Bronchial epithelial cell (primary cell): ENCODE measurements around the gene TCTA. TPM values are rescaled to one million over a fixed set of nuclear protein-coding genes. Genes with fewer than 3 reads are reported as not detected.

ENCODE experiments used
- DNase-seq: peaks from one replicate; pipeline ENCODE4 v3.0.0-alpha.2; 2010; ENCODE audit warnings: low read depth
- FAIRE-seq: peaks from 2 replicates; lab custom pipeline; 2011; peaks lifted over from hg19 to GRCh38; lab: Jason Lieb, UNC
- H3K27me3 ChIP-seq: 2 replicates; pipeline ENCODE4 v1.5.1; 2011; ENCODE audit warnings: low read length; ENCODE audit not compliant: control insufficient read depth, insufficient read depth
- H3K36me3 ChIP-seq: 2 replicates; pipeline ENCODE4 v1.5.1; 2011; ENCODE audit warnings: low read length; ENCODE audit not compliant: control insufficient read depth, insufficient read depth
- H3K4me3 ChIP-seq: 2 replicates; pipeline ENCODE4 v1.5.1; 2011; ENCODE audit warnings: mild to moderate bottlenecking, low read depth, low read length, control low read depth
- CTCF ChIP-seq: IDR thresholded peaks from 2 replicates; pipeline ENCODE4 v1.5.1; 2011; ENCODE audit warnings: mild to moderate bottlenecking, moderate library complexity, low read length, control low read depth, inconsistent platforms; ENCODE audit not compliant: insufficient read depth, severe bottlenecking
- total RNA-seq: library from RNA; depleted of rRNA; stranded (reverse); fragments of >200 nt; gene quantifications from 2 replicates; pipeline ENCODE4 v1.2.1, GENCODE V29; 2014

Gene TCTA
- total RNA-seq, 1 donor from 2014 or later = 4.5 TPM

- H3K36me3 ChIP-seq = peaks cover 10% of the 10 kb centered on the region
- no peak for TF ChIP-seq CTCF
- FAIRE-seq = no peak
- DNase-seq = no peak
- no peak overlapping the region for H3K4me3 ChIP-seq
- H3K27me3 ChIP-seq = no peaks in the 10 kb centered on the region
These were observed 9.7 kb downstream of the TCTA start for GRCh38 chr3:49421890-49422378.

DNA sequence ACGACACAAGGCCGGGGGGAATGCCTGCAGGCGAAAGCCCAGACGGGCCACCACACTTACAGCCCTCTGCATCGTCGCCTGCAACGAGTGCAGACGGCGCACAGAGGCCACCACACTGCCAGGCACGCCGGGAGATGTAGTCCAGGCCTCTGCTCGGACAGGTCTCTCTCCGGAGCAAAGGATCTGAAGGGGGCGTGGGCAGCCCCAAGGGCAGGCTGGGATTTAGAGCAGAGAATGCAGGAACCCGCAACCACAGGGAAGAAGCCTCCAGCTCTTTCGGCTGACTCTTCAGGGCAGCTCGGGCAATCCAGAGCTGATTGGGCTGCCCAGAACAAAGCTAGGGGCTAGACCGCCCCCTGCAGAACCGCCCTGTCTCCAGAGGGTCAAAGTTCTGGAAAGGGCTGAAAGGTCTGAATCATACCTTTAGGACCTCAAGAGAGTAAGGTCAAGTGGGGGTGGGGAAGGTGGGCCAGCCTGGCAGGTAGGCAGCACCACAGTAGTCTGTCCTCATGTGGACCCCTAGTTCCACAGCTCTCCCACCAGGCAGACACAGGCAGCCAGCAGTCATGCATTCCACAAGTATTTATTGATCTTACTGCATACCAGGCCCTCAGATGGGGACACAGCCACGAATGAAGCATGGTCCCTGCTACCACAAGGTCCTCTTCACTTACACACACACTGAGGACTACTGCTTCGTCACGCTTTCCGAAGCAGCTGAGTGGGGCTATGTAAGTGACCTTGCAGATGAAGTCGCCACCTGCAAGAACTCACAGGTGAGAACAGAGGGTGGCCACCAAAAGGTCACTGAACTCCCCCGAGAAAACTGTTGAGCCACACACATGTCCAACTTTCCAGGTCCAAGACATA, 10.4 kb downstream of the TCTA start, which contains the start of gene AMT:
AMT (minus strand) TSS at position 95 of the 870 bp plus-strand sequence; CDS start at position 72, 23 bp downstream.
- Histone ChIP-seq H3K36me3 (peaks cover 6% of the 10 kb centered on the region), H3K27me3 (no peaks in the 10 kb centered on the region), H3K4me3 (no peak within 1 kb of the TSS)
- no peak for DNase-seq
- no peak for FAIRE-seq
- no peak for TF ChIP-seq CTCF

GRCh38 chr3:49424816-49425215, 12.6 kb downstream of the TCTA start:
- FAIRE-seq (peak; percentile 23), DNase-seq (no peak)
- Histone ChIP-seq H3K27me3 (no peaks in the 10 kb centered on the region), H3K36me3 (peaks cover 3% of the 10 kb centered on the region), H3K4me3 (no peak overlapping the region)
- no peak for TF ChIP-seq CTCF

DNA sequence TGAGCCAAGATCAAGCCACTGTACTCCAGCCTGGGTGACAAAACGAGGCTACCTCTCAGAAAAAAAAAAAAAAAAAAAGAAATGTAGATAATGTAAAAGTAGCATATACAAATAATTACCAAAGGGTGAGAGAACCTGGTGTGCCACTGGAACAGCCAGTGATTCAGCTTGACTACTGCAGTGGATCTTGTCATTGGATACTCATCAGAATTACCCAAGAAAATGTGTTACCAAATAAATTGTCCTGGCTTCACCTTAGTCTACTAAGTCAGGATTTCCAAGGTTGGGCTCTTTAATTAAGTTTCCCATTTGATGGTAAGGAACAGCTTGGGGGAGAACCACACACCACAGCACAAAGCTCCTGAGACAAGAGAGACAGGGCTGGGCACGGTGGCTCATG, 15.4 kb downstream of the TCTA start:
- no peak for TF ChIP-seq CTCF
- H3K4me3 ChIP-seq = no peak overlapping the region
- H3K27me3 ChIP-seq = no peaks in the 10 kb centered on the region
- H3K36me3 ChIP-seq = peaks cover 3% of the 10 kb centered on the region
- FAIRE-seq = no peak
- peak; percentile 59 for DNase-seq

GRCh38 chr3:49428752-49429080, 16.5 kb downstream of the TCTA start:
- no peak for TF ChIP-seq CTCF
- Histone ChIP-seq H3K36me3 (peaks cover 3% of the 10 kb centered on the region), H3K4me3 (peak overlapping the region; percentile 68), H3K27me3 (no peaks in the 10 kb centered on the region)
- DNase-seq (no peak), FAIRE-seq (no peak)
